ENCODE measurements around the gene FOXO6.
A peak's percentile ranks its signal among the peaks of the same experiment; 100 is the strongest.

The FOXO6 gene

DNA sequence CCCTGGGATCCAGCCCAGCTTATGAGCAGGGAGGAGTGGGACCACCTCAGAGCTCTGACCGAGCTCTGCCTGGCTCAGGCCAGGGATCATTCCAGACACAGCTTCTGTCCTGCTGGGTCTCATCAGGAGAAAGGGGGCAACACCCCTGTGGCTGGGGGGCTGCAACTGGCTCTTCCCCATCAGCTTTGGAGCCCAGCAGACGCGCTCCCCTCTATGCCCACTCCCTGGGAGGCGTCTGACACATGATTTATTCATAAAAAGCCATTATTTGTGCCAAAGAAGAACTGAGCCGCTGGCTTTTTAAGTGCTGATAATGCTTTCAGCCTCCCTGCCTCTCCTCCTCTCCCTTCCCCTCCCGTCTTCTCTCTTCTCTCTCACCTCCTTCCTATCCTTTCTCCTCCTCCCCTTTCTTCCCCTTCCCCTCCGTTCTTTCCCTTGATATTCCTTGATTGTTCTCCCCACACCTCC is 25.0 kb downstream of the FOXO6 start:
- no peak for DNase-seq

GRCh38 chr1:41387667-41388091 is 26.4 kb downstream of the FOXO6 start:
- DNase-seq: peak; percentile 26

DNA sequence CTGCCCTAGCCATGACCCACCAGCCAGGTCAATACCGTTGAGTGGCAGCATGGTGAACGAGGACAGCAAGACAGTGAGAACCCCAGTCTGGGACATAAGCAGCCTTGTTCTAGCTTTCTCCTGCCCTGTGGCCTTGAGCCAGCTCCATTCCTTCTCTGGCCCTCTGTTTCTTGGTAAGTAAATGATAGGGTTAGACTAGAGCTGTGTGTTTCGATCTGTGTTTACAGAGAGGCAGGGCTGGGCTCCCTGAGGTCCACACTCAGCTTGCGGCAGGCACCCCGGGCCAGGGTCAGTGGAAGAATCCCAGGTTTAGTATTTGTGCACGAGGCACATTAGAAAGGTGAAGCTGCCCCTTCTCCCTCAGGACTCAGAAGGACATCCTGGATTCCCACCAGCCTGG is 27.3 kb downstream of the FOXO6 start:
- no peak for DNase-seq

DNA sequence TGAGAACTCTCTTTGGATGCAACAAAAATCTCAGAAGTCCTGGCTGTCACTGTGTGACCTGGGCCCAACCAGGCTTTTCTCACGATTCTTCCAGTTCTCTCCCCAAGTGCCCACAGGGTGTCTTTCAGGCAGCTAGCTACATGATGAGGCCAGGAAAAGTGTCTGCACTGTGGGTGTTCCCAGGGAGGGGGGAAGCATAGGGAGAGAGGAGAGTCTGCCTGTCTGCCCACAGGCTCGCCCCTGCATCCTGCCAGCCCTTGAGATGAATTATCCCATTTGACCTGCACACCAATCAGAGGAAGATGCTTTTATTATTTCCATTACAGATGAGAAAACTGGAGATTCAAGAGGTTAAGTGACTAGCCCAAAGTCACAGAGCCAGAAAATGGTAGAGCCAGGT is 27.8 kb downstream of the FOXO6 start:
- no peak for DNase-seq

DNA sequence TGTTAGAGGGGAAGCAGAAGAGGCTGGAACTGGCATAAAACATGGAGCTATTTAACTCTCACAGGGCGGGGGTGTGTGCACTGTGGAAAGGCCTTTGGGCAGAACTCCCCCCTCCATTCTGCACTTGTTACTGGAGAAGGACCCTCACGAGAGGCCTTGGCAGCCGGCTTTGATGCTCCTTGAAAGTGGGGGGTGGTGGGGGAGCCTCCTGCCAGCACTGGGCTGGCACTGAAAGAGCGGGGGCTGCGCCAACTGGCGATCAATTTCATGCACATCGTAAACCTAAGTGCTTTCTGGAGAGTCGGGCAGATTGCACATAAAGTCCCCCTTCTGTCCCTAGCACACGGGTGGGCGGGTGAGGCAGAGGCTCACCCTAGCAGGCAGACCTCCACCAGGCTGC is 28.9 kb downstream of the FOXO6 start:
- DNase-seq: no peak

GRCh38 chr1:41390573-41390972 is 29.3 kb downstream of the FOXO6 start:
- DNase-seq: no peak

GRCh38 chr1:41391834-41392527 is 30.7 kb downstream of the FOXO6 start:
- no peak for DNase-seq

DNA sequence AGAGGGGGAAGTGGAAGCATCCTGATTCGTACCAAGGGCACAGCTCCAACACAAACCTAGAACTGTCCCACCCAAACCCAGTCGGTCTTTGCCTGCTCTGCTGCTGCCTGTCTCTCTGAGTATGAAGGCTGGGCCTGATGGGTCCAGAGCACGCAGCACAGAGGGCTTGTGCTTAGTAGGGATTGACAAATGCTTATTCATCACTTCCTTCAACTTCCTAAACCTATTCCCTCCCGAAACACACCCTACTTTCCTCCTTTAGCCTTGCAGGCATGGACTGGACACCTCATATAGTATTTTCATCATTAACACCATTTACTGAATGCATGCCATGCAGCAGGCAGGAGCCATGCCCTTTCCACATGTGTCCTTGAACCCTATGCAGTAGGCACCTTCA is 31.3 kb downstream of the FOXO6 start:
- DNase-seq: no peak

DNA sequence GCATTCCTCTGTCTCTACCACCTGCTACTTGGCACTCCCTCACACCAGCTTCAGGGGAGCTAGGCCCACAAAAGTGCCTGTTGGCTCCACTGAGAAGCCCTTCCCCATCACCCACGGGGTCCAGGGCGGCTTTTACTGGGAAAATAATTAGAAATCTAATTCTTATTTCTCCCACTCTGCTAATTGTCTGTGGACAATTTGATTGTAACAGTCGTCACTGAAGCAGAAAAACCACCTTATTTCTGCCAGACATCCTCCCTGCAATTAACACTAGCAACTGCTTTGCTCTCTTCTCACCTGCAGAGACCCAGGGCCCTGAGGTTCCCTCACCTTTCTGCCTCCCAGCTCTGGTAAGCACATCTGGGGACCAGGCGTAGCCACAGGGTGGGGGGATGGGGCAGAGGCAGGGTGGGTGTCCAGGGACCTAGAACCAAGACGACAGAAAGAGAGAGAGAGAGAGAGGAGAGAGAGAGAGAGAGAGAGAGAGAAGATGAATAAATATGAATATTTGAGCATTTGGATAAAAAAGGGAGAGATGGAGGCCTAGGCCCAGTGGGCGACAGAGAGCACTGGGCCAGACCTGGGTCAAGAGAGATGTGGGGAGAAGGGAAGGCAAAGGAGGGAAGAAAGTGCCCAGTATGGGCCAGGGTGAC is 32.6 kb downstream of the FOXO6 start:
- DNase-seq: no peak

DNA sequence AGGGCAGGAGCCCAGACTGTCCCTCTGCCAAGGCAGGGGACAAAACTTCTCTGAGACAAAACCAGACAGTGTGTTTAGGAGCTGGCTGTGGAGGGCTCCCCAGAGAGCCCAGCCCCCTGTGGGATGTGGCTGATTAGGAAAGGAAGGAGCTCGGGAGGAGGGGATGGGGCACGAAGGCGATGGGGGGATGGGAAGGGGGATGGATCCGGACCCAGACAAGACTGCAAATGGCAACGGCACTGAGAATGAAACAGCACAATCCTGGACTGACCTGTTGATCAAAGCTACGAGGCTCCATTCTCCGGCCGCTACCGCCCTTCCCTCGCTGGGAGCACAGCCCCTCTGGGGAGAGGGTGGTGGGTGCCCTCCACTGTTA is 33.1 kb downstream of the FOXO6 start:
- DNase-seq: no peak

DNA sequence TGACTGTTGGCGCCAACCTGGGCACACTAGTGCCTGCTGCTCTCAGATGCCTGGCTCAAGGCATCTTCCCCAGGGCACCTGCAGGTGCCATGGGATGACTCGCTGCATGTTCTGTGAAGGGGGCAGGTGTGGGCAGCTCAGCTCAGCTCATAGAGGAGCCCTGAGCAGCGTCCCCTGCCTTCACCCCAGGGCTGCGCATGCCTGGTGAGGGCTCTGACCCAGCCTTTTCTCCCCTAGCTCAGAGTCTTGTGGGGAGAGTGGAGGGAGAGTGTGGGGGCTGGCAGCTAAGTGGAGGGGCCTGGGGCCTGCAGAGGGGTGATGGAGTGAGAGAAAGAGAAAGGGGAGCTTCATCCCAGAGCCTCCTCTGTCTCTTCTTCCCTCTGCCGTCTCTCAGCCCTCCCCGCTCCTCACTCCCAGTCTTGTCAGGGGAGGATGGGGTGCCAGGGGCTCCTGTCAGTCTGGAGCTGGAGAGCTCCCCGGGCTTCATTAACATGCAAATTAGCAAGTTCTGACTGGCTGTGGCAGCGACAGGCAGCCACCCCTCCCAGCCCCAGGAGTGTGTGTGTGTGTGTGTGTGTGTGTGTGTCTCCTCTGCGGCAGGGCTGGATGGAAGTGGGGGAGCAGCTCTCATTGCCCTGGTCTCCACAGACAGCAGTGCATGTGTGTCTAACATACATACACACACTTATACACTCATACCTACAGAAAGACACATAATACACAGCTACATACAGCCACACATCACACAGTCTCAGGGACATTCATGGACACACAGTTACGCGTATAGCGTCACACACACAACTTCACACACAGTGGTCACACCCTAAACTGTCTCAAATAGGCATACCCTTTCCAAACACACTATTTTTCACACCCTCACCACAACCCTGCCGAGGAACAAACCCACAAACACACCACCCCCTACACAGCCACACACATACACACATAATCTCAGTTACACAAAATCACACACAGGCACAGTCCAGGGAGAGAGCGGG is 34.0 kb downstream of the FOXO6 start:
- peak; percentile 72 for DNase-seq

GRCh38 chr1:41396084-41396483 is 34.9 kb downstream of the FOXO6 start:
- peak; percentile 39 for DNase-seq

GRCh38 chr1:41397020-41397419 is 35.8 kb downstream of the FOXO6 start:
- DNase-seq: no peak

GRCh38 chr1:41397753-41398330 is 36.6 kb downstream of the FOXO6 start:
- DNase-seq: no peak

DNA sequence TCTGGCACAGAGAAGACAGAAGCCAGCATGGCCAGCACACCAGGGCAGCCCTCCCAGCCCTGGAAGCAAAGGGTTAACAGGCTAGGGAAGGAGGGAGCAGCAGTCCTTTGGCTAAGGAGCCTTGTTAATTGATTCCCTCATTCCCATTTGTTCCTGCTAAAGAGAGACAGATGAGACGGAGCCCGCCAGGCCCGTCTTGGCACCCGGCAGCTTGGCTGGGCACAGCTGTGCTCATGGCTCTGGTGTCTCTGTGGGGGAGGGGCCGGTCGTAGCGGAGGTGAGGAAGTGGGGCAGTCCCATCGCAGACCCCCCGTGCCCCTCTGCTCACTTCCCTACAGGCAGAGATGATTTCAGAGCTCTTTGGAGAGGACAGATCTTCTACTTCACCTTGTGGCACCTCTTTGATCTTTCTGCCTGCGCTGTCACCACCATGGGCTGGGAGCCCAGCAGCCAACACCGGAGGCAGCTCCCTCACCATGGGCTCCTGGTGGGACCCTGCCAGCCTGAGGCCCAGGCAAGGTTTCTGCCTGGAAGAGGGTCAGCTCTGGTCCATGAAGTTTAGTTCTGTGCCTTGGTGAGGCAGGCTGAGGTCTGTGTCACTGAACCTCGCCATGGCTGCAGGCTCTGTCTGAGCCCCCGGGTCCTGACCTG is 38.0 kb downstream of the FOXO6 start:
- no peak for DNase-seq

- no peak for DNase-seq
Measured at GRCh38 chr1:41400225-41400624, 39.0 kb downstream of the FOXO6 start.

DNA sequence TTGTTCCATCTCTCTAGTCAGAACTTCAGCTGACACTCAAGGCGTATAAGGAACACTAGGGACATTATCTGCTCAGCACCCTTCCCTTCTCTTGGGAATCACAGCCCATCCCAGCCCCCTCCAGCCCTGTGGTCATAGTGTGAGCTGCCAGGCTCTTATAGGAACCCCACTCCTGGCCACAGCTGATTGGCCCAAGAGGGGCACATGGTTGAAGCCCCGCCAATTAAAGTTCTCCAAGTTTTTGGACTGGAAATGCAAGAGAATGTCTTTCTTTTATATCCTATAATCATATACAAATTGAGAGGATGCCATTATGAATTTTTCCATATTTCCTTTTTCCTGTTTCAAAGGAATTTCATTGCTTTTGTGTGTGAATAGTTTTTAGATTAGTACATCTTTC is 40.7 kb downstream of the FOXO6 start:
- no peak for DNase-seq

DNA sequence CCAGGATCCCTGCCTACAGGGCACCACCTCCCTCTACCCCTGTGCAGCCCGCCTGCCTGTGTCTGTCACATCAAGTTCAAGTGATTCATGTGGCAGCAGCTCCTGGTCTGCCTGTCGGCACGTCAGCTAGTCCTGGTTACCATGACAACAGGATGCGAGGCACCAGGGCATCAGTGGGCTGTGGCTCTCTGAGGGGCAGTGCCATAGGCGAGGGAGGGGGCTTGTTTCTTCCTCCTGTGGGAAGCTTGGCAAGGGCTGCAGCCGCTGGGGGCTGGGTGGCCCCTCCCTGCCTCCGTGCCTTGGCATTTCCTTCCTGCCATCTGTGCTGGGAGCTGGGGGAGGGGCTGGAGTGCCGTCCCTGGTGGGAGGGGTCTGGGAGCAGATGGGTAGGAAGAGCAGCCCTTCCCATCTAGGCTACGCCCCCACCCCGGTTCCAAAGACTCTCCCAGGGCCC is 43.1 kb downstream of the FOXO6 start:
- peak; percentile 94 for DNase-seq

GRCh38 chr1:41407664-41408252 is 46.5 kb downstream of the FOXO6 start:
- no peak for DNase-seq

DNA sequence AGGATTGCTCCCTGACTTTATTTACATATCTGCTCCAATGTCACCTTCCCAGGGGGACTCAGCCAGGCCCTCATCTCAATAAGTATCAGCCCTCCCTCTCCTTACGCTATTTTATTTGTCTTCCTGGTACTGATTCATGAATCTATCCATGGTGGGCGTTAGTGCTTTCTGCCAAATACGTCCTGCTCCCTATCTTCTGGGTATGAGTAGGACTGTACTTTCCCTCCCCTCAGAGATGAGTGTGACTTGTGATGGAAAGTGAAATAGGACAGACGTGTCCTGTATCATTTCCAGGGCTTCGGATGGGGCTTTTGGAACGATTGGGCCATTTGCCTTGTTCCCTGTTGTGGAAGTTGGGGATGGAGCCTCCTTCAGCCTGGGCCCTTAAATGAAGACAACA is 47.5 kb downstream of the FOXO6 start:
- DNase-seq: no peak

DNA sequence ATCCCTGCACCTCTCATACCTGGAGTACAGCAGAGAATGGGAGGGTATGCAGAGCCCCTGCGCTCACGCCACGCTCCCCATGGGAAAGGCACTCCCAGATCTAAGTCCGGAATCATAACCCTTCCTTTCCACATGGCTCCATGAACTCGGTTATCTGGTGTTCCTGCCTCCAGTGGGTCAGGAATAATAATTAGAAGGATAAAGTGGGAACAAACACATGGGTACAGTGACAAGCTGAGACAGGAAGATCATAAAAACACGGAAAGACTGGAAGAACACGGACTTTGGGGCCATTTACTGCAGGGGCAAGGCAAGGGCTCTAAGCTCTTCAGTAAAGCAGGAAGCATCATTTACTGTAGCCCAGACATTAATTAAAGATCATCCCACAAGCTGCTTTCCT is 48.6 kb downstream of the FOXO6 start:
- no peak for DNase-seq

DNA sequence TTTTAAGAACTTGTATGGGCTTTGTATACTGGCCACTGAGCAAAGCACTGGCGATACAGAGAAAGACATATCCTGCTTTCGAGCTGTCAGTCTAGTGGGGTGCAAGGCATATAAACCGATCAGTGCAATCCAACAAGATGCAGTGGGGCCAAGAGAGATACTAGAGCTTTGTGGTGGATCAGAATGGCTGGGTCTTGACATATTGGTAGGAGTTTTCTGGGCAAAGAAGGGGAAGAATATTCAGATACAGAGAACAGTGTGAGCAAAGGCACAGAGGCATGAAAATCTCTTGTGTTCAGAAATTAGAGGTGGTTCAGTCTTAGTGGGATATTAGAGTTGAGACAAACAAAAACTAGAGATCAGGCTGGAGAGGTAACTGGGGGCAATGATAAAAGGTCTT is 49.2 kb downstream of the FOXO6 start:
- DNase-seq: no peak

Measured in DMS53 (cell line).